ENCODE data around the gene FOXL1.

FOXL1 gene

GRCh38 chr16:86630471-86630870, 52.1 kb downstream of the FOXL1 start:
- H3K27me3 ChIP-seq (ENCODE audit: insufficient read depth, low read length): peaks cover 13% of the 10 kb centered on the region; the same call in 1 of the 2 replicates
- no peak for TF ChIP-seq EZH2 (IDR thresholded peaks at IDR 0.05; ENCODE audit: borderline replicate concordance, low read length)
- no peak for TF ChIP-seq CTCF (IDR thresholded peaks at IDR 0.05; ENCODE audit: low read length)
- no peak overlapping the region for H3K9ac ChIP-seq (ENCODE audit: low read length)
- no peak overlapping the region for H3K27ac ChIP-seq (ENCODE audit: low read depth, low read length, poor library complexity, severe bottlenecking)
- no peaks in the 10 kb centered on the region for H4K20me1 ChIP-seq (ENCODE audit: insufficient read depth, low read length)
- no peak overlapping the region for H2AFZ ChIP-seq (ENCODE audit: low read length)
- no peak overlapping the region for H3K4me3 ChIP-seq (ENCODE audit: low read depth, low read length, poor library complexity, severe bottlenecking)
- no peaks in the 10 kb centered on the region for H3F3A ChIP-seq (ENCODE audit: insufficient read depth, low read length)
- H3K9me3 ChIP-seq (ENCODE audit: low read length): no peaks in the 10 kb centered on the region
- H3K4me1 ChIP-seq (ENCODE audit: insufficient read depth, low read length, severe bottlenecking): no peaks in the 10 kb centered on the region
- H3K36me3 ChIP-seq (ENCODE audit: insufficient read depth, low read length): no peaks in the 10 kb centered on the region; the same call in 1 of the 2 replicates
- H3K9me2 ChIP-seq (ENCODE audit: low read depth, low read length): no peaks in the 10 kb centered on the region
- no peaks in the 10 kb centered on the region for H3K79me2 ChIP-seq (ENCODE audit: insufficient read depth, low read length)
- no peak overlapping the region for H3K4me2 ChIP-seq (ENCODE audit: low read length)

- Histone ChIP-seq H3K36me3 (ENCODE audit: insufficient read depth, low read length) (no peaks in the 10 kb centered on the region; the same call in 1 of the 2 replicates), H3K9me3 (ENCODE audit: low read length) (no peaks in the 10 kb centered on the region), H3F3A (ENCODE audit: insufficient read depth, low read length) (no peaks in the 10 kb centered on the region), H3K4me3 (ENCODE audit: low read depth, low read length, poor library complexity, severe bottlenecking) (no peak overlapping the region), H3K27me3 (ENCODE audit: insufficient read depth, low read length) (peaks cover 13% of the 10 kb centered on the region; the same call in 1 of the 2 replicates), H4K20me1 (ENCODE audit: insufficient read depth, low read length) (no peaks in the 10 kb centered on the region), H3K79me2 (ENCODE audit: insufficient read depth, low read length) (no peaks in the 10 kb centered on the region), H3K4me2 (ENCODE audit: low read length) (no peak overlapping the region), H3K9ac (ENCODE audit: low read length) (no peak overlapping the region), H2AFZ (ENCODE audit: low read length) (no peak overlapping the region), H3K4me1 (ENCODE audit: insufficient read depth, low read length, severe bottlenecking) (no peaks in the 10 kb centered on the region), H3K9me2 (ENCODE audit: low read depth, low read length) (no peaks in the 10 kb centered on the region), H3K27ac (ENCODE audit: low read depth, low read length, poor library complexity, severe bottlenecking) (no peak overlapping the region)
- TF ChIP-seq EZH2 (IDR thresholded peaks at IDR 0.05; ENCODE audit: borderline replicate concordance, low read length) (no peak), CTCF (IDR thresholded peaks at IDR 0.05; ENCODE audit: low read length) (no peak)
Measured at GRCh38 chr16:86631444-86631843, 53.1 kb downstream of the FOXL1 start.
